Rectal smooth muscle tissue (tissue), 1 donor: ENCODE data around the gene CACNA1D.

Experiments
- H3K27ac ChIP-seq: one replicate; pipeline ENCODE4 v1.7.0; 2013; ENCODE audit warnings: low read depth, low read length, inconsistent platforms
- H3K27me3 ChIP-seq: one replicate; pipeline ENCODE4 v1.7.0; 2013; ENCODE audit warnings: low read length; ENCODE audit not compliant: control insufficient read depth, insufficient read depth
- H3K36me3 ChIP-seq: one replicate; pipeline ENCODE4 v1.7.0; 2013; ENCODE audit warnings: low read length; ENCODE audit not compliant: control insufficient read depth, insufficient read depth
- H3K4me1 ChIP-seq: one replicate; pipeline ENCODE4 v1.7.0; 2013; ENCODE audit warnings: low read length; ENCODE audit not compliant: control insufficient read depth, insufficient read depth
- H3K4me3 ChIP-seq: one replicate; pipeline ENCODE4 v1.7.0; 2013; ENCODE audit warnings: low read length
- H3K9ac ChIP-seq: one replicate; pipeline ENCODE4 v1.7.0; 2013; ENCODE audit warnings: low read length

The CACNA1D gene

DNA sequence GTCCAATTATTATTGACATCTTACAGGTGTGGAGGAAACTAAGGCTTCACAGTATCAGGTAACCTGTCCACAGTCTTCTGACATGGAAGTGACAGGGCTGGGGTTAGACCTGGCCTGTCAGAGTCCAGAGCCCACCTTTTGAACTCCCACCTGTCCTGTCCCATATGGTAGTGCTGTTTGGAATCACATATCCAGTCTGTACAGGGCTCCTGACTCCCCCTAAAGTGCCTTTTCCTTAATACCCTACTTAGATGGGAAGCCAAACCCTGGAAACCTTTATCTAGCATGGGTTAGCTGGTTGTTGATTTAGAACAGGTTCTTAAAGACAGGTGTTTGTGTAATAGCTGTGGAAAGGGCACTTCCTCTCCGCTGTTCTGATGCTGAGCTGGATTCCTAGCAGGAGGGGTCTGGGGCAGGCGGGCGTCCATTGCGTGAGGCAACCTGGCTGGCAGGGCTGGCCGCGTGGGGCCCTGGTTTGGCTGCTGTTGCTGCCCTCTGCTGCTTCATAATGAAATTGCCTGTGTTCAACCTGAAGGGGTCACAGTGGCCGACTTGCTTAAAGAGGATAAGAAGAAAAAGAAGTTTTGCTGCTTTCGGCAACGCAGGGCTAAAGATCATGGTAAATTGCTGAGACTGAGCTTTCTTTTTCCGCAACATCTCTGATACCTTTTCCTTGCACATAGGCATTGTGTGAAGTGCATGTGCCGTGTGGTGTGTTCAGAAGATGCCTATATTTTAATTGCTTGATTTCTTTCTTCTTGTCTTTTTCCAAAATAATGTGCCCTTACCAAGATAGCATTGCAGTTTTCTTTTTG is 215.7 kb downstream of the CACNA1D start:
- H3K9ac ChIP-seq, result no peak overlapping the region
- H3K4me3 ChIP-seq, result no peak overlapping the region
- no peaks in the 10 kb centered on the region for H3K36me3 ChIP-seq
- H3K27ac ChIP-seq, result no peak overlapping the region
- no peaks in the 10 kb centered on the region for H3K27me3 ChIP-seq
- no peaks in the 10 kb centered on the region for H3K4me1 ChIP-seq

DNA sequence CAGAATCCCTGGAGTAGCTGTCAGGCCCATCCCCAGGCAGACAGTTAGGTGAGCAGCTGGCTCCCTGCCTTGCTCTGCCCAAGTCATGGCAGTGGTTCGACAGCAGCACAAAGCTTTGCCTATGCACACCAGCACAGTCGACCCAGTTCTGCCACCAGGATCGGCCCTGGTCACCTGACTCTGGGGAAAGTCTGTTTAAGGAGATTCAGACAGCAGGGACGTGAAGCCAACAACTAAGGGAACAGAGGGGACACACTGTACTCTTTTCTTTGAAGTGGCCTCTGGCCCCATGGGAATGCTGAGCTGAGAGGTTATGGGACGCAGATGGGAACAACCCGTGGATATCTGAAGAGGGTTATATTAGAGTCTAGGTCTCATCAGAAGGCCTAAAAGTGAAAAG is 217.0 kb downstream of the CACNA1D start:
- H3K4me1 ChIP-seq, result no peaks in the 10 kb centered on the region

DNA sequence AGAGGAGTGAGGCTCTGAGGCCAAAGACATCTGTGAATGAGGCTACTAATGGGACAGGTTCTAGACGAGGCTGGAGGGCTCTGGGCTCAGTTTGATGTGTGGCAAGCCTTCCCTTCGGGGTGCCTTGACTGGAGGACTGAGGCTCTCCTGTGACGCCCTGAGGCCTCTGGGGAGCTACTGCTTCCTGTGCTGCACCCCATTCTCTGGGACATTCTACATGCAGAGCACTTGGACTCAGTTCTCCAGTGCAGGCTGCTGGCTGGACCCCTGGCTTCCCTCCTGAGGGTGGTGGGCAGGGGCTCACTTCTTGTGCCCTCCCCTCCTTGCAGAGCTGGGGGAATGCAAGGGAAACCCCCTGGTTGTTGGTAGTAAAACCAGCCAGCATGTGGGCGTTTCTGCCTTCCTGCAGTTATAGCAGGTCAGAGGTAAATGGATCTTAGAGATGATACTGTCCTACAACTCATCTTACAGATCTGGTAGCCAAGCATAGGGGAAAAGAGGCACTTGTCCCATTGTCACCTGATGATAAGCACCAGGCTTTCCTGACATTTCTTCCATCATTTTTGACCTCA is 218.5 kb downstream of the CACNA1D start:
- Histone ChIP-seq H3K4me1 (no peaks in the 10 kb centered on the region), H3K27me3 (no peaks in the 10 kb centered on the region), H3K9ac (no peak overlapping the region), H3K4me3 (no peak overlapping the region), H3K27ac (no peak overlapping the region), H3K36me3 (no peaks in the 10 kb centered on the region)

More for the DNA sequence above, 217.0 kb downstream of the CACNA1D start:
- no peak overlapping the region for H3K27ac ChIP-seq
- H3K27me3 ChIP-seq, result no peaks in the 10 kb centered on the region
- no peak overlapping the region for H3K4me3 ChIP-seq
- H3K36me3 ChIP-seq, result no peaks in the 10 kb centered on the region
- H3K9ac ChIP-seq, result no peak overlapping the region

DNA sequence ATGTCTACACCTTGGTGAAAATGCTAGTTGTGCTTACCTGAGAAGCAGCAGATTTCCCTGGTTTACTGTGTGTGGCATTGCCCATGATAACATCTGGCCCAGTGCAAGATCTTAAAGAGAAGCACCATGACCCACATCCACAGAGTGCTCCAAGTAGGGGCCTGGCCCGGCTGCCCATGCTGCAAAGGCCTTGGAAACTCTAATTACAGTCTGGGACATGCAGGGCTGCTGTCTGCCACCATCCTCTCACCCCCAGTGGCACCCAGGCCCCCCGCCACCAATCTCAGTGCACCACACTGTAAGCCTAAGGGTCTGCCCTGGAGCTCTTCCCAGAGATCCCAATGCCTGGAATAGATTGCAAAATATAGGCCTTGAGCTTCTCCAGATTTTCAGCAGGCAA is 219.2 kb downstream of the CACNA1D start:
- Histone ChIP-seq H3K4me3 (no peak overlapping the region), H3K27me3 (no peaks in the 10 kb centered on the region), H3K36me3 (no peaks in the 10 kb centered on the region), H3K9ac (no peak overlapping the region), H3K27ac (no peak overlapping the region), H3K4me1 (no peaks in the 10 kb centered on the region)

DNA sequence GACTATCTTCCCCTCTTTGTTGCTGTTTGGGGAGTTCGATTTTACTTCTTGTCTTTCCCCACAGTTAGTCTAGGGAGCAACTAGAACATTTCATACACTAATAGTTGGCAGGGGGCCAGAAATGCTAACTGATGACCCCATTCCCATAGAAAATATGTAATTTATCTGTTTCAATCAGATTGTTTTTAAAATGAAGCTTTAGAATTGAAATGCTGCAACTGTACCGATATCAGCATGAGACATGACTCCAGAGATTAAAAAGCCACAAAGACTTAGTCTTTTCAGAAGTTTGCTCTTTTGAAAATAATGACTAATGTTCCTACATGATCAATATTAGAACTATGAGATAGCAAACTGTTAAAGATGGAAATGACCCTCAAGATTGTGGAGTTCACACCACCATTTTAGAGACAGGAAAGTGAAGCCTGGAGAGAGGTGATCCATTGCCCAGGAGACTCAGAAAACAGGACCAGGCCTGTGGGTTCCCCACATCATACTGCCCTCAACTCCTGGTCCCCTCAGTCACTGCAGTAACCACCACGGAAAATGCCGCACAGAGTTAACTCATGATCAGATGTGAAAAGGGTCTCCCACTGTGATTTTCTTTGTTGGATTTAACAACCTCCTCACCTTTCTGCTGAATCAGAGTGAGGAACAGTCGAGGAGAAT is 221.5 kb downstream of the CACNA1D start:
- H3K36me3 ChIP-seq, result no peaks in the 10 kb centered on the region
- H3K27me3 ChIP-seq, result no peaks in the 10 kb centered on the region
- no peak overlapping the region for H3K4me3 ChIP-seq
- H3K27ac ChIP-seq, result no peak overlapping the region
- no peaks in the 10 kb centered on the region for H3K4me1 ChIP-seq
- no peak overlapping the region for H3K9ac ChIP-seq

DNA sequence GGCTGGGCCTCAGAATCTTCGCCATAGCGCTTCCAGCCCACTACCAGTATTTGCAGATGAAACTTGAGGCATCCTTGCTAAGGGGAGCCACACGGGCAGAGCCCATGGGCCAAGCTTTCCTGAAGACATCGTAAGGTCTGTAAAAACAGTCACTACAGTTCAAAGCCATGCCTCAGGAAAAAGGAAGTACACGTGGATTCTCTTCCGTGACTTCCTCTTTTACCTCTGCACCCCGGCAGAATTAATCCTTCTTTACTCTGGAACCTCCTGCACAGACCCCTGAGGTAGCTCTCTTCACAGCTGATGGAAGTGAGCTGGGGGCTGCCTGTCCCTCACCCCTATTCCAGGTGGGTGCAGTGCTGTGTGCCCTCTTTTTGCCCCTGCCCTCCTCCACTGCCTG is 222.6 kb downstream of the CACNA1D start:
- no peaks in the 10 kb centered on the region for H3K36me3 ChIP-seq
- H3K27me3 ChIP-seq, result no peaks in the 10 kb centered on the region
- H3K9ac ChIP-seq, result no peak overlapping the region
- no peaks in the 10 kb centered on the region for H3K4me1 ChIP-seq
- H3K27ac ChIP-seq, result no peak overlapping the region
- no peak overlapping the region for H3K4me3 ChIP-seq

DNA sequence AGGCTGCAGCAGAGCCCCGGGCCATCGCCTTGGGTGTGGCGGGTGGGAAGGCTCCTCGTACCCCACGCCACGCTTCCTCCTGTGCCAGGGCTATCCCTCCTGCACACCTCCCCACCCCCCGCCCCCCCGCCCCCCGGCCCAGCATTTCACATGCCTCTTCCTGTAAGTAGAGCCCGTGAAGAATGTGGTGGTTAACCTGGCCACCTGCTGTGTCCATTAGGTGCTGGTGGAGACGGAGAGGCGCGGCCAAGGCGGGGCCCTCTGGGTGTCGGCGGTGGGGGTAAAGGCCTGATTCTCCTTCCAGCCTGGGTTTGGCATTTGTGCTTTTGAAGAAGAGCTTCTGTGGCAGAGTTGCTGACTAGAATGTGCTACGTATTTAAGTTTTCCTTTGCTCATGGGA is 224.1 kb downstream of the CACNA1D start:
- H3K27ac ChIP-seq, result no peak overlapping the region
- no peaks in the 10 kb centered on the region for H3K36me3 ChIP-seq
- no peak overlapping the region for H3K9ac ChIP-seq
- no peaks in the 10 kb centered on the region for H3K27me3 ChIP-seq
- H3K4me3 ChIP-seq, result no peak overlapping the region
- H3K4me1 ChIP-seq, result no peaks in the 10 kb centered on the region

DNA sequence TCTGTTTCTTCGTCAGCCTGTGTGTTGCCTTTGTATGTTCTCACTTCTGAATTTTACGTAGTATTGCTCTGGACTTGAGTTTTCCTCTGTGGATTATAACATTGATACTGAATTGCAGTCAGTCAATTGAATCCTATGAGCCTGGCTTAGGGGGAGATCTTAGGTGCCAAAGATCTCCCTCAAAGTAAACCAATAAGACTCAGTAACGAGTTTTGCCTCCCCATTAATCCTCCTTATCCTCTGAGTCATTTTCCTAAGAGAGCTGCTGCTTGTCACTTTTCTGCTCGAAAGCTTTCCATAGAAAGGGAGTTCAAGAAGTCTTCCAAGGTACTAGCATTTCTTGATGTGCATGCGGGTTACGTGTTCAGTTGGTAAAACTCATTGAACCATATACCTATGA is 225.4 kb downstream of the CACNA1D start:
- Histone ChIP-seq H3K27ac (no peak overlapping the region), H3K36me3 (no peaks in the 10 kb centered on the region), H3K9ac (no peak overlapping the region), H3K4me1 (no peaks in the 10 kb centered on the region), H3K4me3 (no peak overlapping the region), H3K27me3 (no peaks in the 10 kb centered on the region)

DNA sequence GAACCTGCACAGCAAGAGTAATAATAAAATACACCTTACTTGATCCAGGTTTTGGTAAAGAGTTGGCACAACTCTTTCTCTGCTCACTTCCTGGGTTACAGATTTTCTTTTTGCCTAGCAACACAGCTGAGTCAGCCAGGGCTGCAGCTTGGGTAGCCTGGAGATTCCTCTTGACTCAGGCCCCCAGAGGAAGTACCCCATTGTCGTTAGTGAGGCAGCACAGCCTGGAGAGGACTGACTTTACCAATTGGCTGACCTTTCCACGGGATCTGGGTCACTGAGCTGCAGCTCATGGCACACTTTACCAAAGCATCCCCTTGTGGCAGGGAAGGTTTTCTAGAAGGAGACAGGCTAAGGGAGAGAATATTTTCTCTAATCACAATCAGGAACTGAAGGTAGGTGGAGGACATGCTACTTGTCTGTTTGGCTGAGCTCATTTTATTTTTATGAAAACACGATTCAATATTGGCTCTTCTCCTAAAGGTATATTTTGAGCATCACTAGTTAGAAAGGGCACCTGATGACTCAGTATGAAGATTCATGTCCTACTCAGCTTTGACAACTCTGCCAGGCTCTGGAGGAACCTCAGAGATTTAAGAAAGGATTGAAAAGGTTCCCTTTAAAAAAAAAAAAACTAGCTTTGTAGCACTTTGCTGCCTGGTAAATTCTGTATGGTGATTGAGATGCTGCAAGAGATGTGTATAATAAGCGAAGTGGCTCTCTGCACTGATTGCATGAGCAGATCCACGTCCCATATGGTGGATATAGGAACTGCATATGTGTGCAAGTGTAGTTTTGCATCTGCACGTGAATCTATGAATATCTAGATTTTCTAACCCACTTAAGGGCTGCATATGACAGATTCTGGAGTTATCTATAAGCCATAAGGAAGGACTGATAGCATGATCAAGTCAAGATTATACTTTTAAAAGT is 227.0 kb downstream of the CACNA1D start:
- Histone ChIP-seq H3K4me1 (no peaks in the 10 kb centered on the region), H3K36me3 (no peaks in the 10 kb centered on the region), H3K4me3 (no peak overlapping the region), H3K27me3 (no peaks in the 10 kb centered on the region), H3K27ac (no peak overlapping the region), H3K9ac (no peak overlapping the region)

DNA sequence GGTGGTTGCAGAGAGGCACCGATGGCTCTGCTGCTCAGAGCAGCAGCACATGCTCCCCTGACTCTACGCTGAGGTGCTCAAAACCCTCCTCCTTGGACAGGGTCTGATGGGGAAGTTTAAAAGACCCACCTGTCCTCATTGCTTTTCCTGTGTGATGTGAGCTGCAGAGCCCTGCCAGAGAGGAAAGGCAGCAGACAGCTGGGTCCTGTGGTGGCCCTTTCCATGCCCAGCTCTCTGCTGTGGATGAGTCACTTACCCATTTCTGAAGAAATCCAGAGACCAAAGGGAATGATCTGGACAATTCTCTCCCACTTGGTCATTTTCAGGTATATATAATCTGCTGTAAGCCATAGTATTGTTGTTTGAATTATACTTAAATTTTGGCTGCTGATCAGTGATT is 230.2 kb downstream of the CACNA1D start:
- H3K4me1 ChIP-seq, result no peaks in the 10 kb centered on the region

DNA sequence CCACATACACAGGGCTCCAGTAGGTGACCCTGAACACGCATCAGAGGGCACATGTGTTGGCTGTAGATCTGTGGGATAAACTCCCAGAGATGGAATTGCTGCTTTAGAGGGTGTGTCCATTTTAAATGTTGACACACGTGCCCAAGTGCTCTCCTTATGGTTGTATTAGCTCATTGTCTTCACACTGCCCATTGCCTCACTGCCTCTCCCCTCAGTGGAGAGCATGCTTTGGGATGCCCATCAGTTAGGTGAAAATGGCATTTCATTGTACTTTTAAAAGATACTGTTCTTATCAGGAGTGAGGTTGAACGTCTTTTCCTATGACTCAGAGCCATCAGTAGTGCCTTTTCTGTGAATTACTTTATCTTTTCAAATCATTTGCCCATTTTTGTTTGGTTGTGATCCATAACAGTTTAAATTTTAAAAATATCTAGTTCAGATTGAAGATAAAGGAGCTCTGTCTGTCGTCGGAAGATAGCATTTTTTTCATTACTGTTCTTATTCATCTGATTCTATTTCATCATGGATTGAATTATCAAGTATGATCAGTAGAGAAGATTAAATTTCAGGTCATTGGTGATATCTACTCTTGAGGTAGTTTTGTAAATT is 231.1 kb downstream of the CACNA1D start:
- Histone ChIP-seq H3K9ac (no peak overlapping the region), H3K27ac (no peak overlapping the region), H3K36me3 (no peaks in the 10 kb centered on the region), H3K27me3 (no peaks in the 10 kb centered on the region), H3K4me3 (no peak overlapping the region), H3K4me1 (no peaks in the 10 kb centered on the region)

More for the DNA sequence above, 230.2 kb downstream of the CACNA1D start:
- Histone ChIP-seq H3K9ac (no peak overlapping the region), H3K27ac (no peak overlapping the region), H3K4me3 (no peak overlapping the region), H3K36me3 (no peaks in the 10 kb centered on the region), H3K27me3 (no peaks in the 10 kb centered on the region)

DNA sequence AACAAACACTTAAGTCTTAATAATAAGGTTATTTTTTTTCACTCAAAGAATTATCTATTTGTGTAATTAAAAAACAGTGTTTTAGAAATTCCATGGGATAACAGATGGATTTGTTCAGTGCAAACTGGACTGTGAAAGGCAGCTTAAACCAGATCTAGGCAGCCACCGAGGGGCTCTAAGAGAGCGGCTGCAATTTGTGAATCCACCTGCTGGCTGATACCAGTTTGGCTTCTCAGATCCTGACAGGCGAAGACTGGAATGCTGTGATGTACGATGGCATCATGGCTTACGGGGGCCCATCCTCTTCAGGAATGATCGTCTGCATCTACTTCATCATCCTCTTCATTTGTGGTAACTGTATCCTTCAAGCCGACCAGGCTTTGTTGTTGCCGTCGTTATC is 232.2 kb downstream of the CACNA1D start:
- Histone ChIP-seq H3K36me3 (no peaks in the 10 kb centered on the region), H3K4me3 (no peak overlapping the region), H3K27me3 (no peaks in the 10 kb centered on the region), H3K4me1 (no peaks in the 10 kb centered on the region), H3K27ac (no peak overlapping the region), H3K9ac (no peak overlapping the region)
